ENCODE data around the gene RNF149. TPM values are rescaled to one million over a fixed set of nuclear protein-coding genes. Genes with fewer than 3 reads are reported as not detected.

Gene RNF149
- polyA plus RNA-seq, 2 of the 4 experiments (the other 2 are of a cell fraction): 28.8 to 34.8 TPM

DNA sequence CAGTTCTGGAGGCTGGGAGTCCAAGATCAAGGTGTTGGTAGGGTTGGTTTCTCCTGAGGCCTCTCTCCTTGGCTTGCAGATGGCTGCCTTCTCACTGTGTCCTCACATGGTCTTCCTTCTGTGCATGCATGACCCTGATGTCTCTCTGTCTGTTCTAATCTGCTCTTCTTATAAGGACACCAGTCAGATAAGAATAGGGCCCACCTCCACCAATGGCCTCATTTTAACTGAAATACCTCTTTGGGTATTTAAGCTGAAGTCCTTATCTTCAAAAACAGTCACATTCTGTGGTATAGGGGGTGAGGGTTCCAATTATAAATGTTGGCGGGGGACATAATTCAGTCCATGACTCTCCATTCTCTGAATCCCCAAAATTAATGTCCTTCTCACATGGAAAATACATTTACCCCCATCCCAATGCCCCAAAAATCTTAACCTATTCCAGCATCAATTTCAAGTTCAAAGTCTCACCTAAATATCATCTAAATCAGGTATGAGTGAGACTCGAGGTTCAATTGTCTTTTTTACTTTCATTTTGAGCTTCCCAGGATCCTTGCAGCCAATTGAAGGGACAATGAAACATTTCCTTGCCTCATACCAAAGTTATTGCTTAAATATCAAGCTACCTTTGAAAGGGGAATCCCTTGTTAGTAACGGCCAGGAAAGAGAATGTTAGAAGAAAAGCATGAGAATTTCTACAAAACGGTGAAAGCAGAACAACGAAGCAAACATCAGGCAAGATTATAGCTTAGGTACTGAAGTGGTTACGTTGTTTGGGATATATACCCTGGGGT, 76.4 kb downstream of the RNF149 start:
- DNase-seq (ENCODE audit: low read depth in 1 of 2, low spot score in 1 of 2): no peak
- H3K27ac ChIP-seq: no peak overlapping the region
- no peak for FAIRE-seq
- H3K4me2 ChIP-seq: peak overlapping the region; percentile 34; the same call in 1 of the 3 replicates
- WGBS (ENCODE audit: missing lambda C conversion rate): 75% methylated on average over 6 of the region's 6 CpGs
- ChIA-PET POLR2A (no interaction called here), CTCF (interaction anchor here (0.7 to 3.5 kb wide), 4 partner anchors 9 to 27 kb away, joined by 3 to 22 read pairs (median 7); no protein-coding TSS in a partner anchor)
- no peak overlapping the region for H3K4me3 ChIP-seq
- ATAC-seq: no peak
- H3K9me3 ChIP-seq: 0 out of 3 replicates have a peak, but pooled peaks cover 2% of the 10 kb centered on the region
- no peak for TF ChIP-seq ZNF302 (CRISPR knock-in tag; IDR thresholded peaks at IDR 0.05)
- TF ChIP-seq, protein P1, sequence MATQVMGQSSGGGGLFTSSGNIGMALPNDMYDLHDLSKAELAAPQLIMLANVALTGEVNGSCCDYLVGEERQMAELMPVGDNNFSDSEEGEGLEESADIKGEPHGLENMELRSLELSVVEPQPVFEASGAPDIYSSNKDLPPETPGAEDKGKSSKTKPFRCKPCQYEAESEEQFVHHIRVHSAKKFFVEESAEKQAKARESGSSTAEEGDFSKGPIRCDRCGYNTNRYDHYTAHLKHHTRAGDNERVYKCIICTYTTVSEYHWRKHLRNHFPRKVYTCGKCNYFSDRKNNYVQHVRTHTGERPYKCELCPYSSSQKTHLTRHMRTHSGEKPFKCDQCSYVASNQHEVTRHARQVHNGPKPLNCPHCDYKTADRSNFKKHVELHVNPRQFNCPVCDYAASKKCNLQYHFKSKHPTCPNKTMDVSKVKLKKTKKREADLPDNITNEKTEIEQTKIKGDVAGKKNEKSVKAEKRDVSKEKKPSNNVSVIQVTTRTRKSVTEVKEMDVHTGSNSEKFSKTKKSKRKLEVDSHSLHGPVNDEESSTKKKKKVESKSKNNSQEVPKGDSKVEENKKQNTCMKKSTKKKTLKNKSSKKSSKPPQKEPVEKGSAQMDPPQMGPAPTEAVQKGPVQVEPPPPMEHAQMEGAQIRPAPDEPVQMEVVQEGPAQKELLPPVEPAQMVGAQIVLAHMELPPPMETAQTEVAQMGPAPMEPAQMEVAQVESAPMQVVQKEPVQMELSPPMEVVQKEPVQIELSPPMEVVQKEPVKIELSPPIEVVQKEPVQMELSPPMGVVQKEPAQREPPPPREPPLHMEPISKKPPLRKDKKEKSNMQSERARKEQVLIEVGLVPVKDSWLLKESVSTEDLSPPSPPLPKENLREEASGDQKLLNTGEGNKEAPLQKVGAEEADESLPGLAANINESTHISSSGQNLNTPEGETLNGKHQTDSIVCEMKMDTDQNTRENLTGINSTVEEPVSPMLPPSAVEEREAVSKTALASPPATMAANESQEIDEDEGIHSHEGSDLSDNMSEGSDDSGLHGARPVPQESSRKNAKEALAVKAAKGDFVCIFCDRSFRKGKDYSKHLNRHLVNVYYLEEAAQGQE (IDR thresholded peaks at IDR 0.05): no peak
- no peak for TF ChIP-seq HEYL (CRISPR knock-in tag; IDR thresholded peaks at IDR 0.05)
- no peak for TF ChIP-seq FOSL2 (IDR thresholded peaks at IDR 0.05)
- TF ChIP-seq FOSL2 (CRISPR knock-in tag; IDR thresholded peaks at IDR 0.05): no peak
- no peak for TF ChIP-seq NR3C1 (IDR thresholded peaks at IDR 0.05)
- no peak for TF ChIP-seq NFE2L2 (conservative IDR thresholded peaks at IDR 0.05; ENCODE audit: low read length)
- TF ChIP-seq BHLHE40 (IDR thresholded peaks at IDR 0.05; ENCODE audit: low read depth, low read length): no peak
- TF ChIP-seq POLR2AphosphoS2 (conservative IDR thresholded peaks at IDR 0.05; ENCODE audit: low read length): no peak
- no peak for TF ChIP-seq CBX8 (IDR thresholded peaks at IDR 0.05)
- no peak for TF ChIP-seq TP53 (CRISPR knock-in tag; IDR thresholded peaks at IDR 0.05)
- TF ChIP-seq ZC3H11A (IDR thresholded peaks at IDR 0.05): no peak
- no peak for TF ChIP-seq SREBF2 (IDR thresholded peaks at IDR 0.05)
- TF ChIP-seq CEBPB (IDR thresholded peaks at IDR 0.05): no peak
- TF ChIP-seq JUN (IDR thresholded peaks at IDR 0.05): no peak
- no peak for TF ChIP-seq RAD21 (conservative IDR thresholded peaks at IDR 0.05 in 1 of 2, IDR thresholded peaks at IDR 0.05 in 1 of 2)
- H3K4me1 ChIP-seq: peaks cover 12% of the 10 kb centered on the region

DNA sequence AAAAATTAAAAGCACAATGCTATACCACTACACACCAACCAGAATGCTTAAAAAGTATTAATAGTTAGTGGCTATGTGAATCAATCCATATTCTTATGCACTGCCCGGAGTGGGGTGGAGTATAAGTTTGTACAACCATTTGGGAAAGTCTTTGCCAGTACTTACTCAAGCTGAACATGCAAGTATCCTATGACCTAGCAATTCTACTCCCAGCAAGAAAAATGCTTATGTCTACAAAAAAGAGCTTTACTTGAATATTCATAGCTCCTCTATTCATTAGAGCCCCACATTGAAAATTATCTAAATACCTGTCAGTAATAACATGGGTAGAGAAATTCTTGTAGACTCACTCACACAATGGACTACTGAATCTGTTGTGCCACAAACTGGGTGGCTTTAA, 77.3 kb downstream of the RNF149 start:
- 91% methylated on average over 1 of the region's 1 CpG for WGBS (ENCODE audit: missing lambda C conversion rate)
- ATAC-seq: no peak
- Histone ChIP-seq H3K4me2 (no peak overlapping the region), H3K9me3 (no peaks in the 10 kb centered on the region), H3K27ac (no peak overlapping the region), H3K4me1 (peaks cover 12% of the 10 kb centered on the region), H3K4me3 (no peak overlapping the region)
- ChIA-PET CTCF (interaction anchor here (0.7 to 3.5 kb wide), 4 partner anchors 13 to 186 kb away, joined by 3 to 22 read pairs (median 4); no protein-coding TSS in a partner anchor), POLR2A (no interaction called here)
- TF ChIP-seq MAZ (IDR thresholded peaks at IDR 0.05; ENCODE audit: borderline replicate concordance, low read depth, low read length) (no peak), MAFK (IDR thresholded peaks at IDR 0.05; ENCODE audit: partially characterized antibody) (peak; percentile 39)
- no peak for FAIRE-seq
- no peak for DNase-seq (ENCODE audit: low read depth in 1 of 2, low spot score in 1 of 2)

DNA sequence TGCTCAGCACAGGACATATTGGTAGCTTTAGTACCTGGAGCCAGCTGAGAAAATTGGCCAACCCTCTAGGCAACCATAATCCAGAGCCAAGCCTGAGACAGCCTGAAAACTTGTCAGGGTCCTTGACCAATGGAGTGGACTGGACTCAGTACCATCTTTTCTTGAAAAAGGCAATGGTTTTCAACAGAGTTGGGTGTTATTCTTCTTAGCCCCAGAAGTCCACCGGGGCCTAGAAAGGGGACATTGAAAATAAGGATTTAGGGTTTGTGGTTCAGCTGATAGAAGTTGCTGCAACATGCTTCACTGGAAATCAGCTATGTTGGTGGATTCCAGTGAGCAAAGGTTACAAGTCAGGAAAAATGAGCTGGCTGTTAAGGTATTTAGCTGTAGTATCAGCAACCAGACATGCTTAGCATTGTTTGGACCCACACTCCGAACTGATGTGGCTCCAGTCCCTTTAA, 77.9 kb downstream of the RNF149 start:
- Histone ChIP-seq H3K4me3 (no peak overlapping the region), H3K27ac (no peak overlapping the region), H3K4me1 (peaks cover 12% of the 10 kb centered on the region), H3K4me2 (no peak overlapping the region), H3K9me3 (no peaks in the 10 kb centered on the region)
- WGBS (ENCODE audit: missing lambda C conversion rate): 37% methylated on average over 2 of the region's 2 CpGs
- FAIRE-seq: no peak
- no peak for ATAC-seq
- DNase-seq (ENCODE audit: low read depth in 1 of 2, low spot score in 1 of 2): no peak
- CTCF ChIA-PET: interaction anchor here (1.0 to 3.5 kb wide), 4 partner anchors 10 to 185 kb away, joined by 3 to 22 read pairs (median 4); no protein-coding TSS in a partner anchor
- TF ChIP-seq MYC (IDR thresholded peaks at IDR 0.05; ENCODE audit: borderline replicate concordance, low read length) (no peak), CHD4 (IDR thresholded peaks at IDR 0.05; ENCODE audit: borderline replicate concordance) (no peak), HDAC2 (IDR thresholded peaks at IDR 0.05) (no peak), EHMT2 (IDR thresholded peaks at IDR 0.05; ENCODE audit: low read depth) (no peak), NPAS2 (CRISPR knock-in tag; IDR thresholded peaks at IDR 0.05; ENCODE audit: borderline replicate concordance) (no peak), RCOR1 (IDR thresholded peaks at IDR 0.05; ENCODE audit: low read depth, low read length) (no peak), CBX8 (IDR thresholded peaks at IDR 0.05) (no peak)
- TF ChIP-seq, protein P2, sequence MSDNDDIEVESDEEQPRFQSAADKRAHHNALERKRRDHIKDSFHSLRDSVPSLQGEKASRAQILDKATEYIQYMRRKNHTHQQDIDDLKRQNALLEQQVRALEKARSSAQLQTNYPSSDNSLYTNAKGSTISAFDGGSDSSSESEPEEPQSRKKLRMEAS (IDR thresholded peaks at IDR 0.05): no peak
- TF ChIP-seq, protein P3, sequence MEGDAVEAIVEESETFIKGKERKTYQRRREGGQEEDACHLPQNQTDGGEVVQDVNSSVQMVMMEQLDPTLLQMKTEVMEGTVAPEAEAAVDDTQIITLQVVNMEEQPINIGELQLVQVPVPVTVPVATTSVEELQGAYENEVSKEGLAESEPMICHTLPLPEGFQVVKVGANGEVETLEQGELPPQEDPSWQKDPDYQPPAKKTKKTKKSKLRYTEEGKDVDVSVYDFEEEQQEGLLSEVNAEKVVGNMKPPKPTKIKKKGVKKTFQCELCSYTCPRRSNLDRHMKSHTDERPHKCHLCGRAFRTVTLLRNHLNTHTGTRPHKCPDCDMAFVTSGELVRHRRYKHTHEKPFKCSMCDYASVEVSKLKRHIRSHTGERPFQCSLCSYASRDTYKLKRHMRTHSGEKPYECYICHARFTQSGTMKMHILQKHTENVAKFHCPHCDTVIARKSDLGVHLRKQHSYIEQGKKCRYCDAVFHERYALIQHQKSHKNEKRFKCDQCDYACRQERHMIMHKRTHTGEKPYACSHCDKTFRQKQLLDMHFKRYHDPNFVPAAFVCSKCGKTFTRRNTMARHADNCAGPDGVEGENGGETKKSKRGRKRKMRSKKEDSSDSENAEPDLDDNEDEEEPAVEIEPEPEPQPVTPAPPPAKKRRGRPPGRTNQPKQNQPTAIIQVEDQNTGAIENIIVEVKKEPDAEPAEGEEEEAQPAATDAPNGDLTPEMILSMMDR (IDR thresholded peaks at IDR 0.05): no peak
- TF ChIP-seq, protein P4, sequence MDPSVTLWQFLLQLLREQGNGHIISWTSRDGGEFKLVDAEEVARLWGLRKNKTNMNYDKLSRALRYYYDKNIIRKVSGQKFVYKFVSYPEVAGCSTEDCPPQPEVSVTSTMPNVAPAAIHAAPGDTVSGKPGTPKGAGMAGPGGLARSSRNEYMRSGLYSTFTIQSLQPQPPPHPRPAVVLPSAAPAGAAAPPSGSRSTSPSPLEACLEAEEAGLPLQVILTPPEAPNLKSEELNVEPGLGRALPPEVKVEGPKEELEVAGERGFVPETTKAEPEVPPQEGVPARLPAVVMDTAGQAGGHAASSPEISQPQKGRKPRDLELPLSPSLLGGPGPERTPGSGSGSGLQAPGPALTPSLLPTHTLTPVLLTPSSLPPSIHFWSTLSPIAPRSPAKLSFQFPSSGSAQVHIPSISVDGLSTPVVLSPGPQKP (IDR thresholded peaks at IDR 0.05; ENCODE audit: low read depth, low read length): no peak
- POLR2A ChIA-PET: interaction anchor here (0.5 kb wide), 1 partner anchor 13 kb away, joined by 8 read pairs; no protein-coding TSS in a partner anchor
